Activated T-cell treated with anti-CD3 and anti-CD28 coated beads for 48 hours (primary cell): ENCODE data around the gene DUSP14.

Experiments used
- DNase-seq: peaks from one replicate; pipeline ENCODE4 v3.0.0-alpha.2; 2020; ENCODE audit warnings: low read depth

The DUSP14 gene

GRCh38 chr17:37558299-37558698 is 68.6 kb downstream of the DUSP14 start:
- DNase-seq = no peak

- no peak for DNase-seq
These were observed 72.5 kb downstream of the DUSP14 start for GRCh38 chr17:37562016-37562745.
